NCI-H446 treated with DMSO at 0.1 percent for 48 hours (cell line): Measurements from ENCODE around the gene CASP12.

Experiments used
- DNase-seq: peaks from one replicate; lab custom pipeline; 2025; lab: John Stamatoyannopoulos, UW

The CASP12 gene

GRCh38 chr11:104892723-104893511, 5.3 kb downstream of the CASP12 start:
- DNase-seq, result no peak

GRCh38 chr11:104891135-104891534, 7.1 kb downstream of the CASP12 start:
- DNase-seq, result no peak

DNA sequence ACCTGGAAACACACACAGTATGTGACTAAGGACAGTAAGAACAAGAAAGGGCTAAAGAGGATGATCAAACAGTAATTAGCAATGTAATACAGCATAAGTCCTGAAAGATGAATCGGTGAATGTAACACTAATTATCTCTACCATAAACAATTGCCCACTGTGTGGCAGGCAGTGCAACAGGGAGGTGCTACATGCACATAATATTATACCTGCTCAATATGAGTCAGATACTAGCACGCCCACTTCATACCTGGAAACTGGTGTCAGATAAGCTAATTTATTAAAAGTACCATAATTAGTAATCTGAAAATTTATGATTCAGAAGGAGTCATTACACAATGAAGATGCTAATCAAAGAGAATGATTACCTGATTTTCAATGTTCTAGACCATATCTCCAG, 14.9 kb downstream of the CASP12 start:
- no peak for DNase-seq

GRCh38 chr11:104881117-104881794, 17.0 kb downstream of the CASP12 start:
- no peak for DNase-seq

GRCh38 chr11:104879514-104880190, 18.6 kb downstream of the CASP12 start:
- DNase-seq, result no peak

GRCh38 chr11:104876861-104877431, 21.3 kb downstream of the CASP12 start:
- no peak for DNase-seq

GRCh38 chr11:104876324-104876723, 21.9 kb downstream of the CASP12 start:
- no peak for DNase-seq

- no peak for DNase-seq
Observed at GRCh38 chr11:104873252-104873651, 25.0 kb downstream of the CASP12 start.

GRCh38 chr11:104872393-104872792, 25.9 kb downstream of the CASP12 start:
- no peak for DNase-seq

DNA sequence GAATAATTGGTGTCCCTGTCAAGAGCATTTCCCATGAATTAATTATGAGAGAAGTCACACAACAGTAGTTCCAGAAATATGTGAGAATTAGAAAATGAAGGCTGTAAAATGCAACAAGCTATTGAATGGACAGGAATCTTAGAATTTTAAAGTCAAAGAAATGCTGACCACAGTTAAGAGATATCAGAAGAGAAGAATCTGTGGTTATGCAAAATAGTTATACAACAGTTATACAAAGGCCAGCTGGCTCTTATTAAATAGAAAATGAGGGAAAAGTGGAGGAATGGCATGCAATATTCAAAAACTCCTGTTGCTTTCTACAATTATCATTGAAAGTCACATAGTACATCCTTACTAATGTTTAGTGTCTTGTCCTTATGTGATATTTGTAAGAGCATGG, 27.4 kb downstream of the CASP12 start:
- DNase-seq, result no peak

DNA sequence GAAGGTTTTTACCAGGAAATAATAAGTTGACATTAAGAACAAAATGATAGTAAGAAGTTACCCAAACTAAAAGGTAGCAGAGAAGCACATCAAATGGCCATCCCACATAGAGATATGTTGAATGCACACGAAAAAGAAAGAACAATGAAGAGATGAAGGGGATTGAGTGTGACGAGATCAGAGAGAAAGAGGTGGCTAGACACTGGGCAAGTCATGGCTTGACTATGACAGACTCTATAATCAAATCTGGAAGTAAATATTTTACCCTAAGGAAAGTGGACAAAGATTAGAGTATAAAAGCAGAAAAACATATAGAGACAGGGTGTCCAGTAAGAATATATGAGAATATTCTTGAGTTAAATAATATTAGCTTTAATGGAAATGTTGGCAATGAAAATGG, 31.4 kb downstream of the CASP12 start:
- DNase-seq, result no peak

DNA sequence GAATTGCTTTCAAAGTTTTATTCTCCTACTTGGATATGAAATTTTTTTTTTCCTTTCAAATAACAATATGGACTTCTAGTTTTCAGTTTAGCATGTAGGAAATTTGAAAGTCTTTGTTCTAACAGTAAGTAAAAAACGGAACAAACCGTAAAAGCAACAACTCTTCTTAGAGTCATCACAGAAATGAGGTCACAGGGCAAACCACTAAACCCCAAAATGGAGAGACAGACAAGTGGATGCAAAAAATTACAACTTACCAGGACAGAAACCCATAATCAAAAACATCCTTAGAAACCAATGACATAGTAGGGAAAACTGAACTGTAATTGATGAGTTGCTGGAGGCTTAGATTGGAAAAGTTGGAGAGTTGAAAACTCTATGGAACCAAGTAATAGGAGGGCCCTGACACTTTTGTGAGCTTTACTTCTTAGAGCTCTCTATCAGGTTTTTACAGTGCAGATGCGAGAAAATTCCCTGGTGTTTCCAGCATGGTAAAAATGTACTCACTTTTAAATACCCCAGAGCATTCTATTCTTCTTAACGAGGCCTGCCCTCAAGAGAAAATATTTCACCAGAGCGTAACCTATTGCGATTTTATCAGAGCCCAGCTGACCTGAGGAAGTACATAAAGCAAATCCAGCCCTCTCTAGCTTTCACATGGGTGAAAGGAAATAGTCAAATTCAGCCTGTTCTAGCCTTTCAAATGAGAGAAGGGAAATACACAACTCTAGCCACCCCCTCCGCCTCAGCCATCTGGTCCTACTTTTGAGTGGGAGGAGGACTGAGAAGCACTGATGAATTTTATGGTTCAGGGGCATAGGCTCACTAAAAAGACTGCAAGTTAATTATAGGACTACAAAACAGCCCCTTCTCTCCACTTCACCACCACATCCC, 39.1 kb downstream of the CASP12 start:
- DNase-seq, result no peak

DNA sequence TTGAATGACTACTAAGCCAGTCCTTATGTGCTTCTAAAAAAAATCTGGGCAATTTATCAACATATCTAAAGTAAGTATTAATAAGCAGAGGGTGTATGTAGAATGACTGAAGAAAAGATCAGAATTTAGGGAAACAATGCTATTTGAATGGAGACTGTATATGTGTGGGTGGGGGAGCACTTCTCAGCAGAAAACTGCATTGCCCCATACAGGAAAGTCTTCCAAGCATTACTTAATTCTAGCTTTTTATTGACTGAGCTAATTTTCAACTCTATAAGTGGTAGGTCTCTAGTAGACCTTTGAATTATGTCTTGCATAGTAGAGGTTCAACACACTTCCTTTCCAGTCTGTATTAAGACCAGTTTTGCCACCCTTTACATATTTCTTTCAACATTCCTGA, 41.7 kb downstream of the CASP12 start:
- DNase-seq, result no peak

DNA sequence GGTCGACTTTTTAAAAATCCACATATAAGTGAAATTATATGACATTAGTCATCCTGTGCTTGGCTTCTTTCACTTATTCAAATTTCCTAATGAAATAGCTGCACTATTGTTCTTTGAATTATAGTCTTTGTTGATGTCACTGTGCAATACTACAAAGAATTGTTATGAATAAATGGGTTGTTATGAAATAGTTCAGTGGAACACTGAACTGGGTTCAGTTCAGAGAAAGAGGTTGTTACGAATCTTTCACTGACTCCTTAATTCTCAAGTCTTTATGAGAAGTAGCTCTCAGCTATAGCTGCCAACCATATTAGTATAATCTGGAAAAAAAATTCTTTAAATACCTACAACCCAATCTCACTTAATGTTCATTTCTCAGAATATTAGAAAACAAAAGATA, 42.3 kb downstream of the CASP12 start:
- no peak for DNase-seq

DNA sequence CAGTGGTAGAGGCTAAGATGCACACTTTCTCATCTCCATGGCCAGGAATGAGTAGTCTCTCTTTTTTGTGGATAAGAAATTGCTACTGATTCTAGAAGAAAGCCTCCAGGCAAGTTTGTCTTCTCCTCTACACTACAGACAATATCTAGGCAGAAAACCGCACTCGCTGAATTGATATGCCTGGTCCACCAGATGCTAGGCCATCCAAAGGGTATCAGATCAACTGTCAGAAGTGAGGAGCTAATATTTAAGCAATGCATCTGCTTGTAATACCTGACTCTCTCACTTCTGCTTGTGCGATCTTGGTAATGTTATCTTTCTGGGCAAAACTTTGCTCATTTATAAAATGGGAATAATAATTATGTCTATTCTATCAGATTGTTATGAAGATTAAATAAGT, 45.0 kb downstream of the CASP12 start:
- no peak for DNase-seq

GRCh38 chr11:104852811-104853210, 45.4 kb downstream of the CASP12 start:
- no peak for DNase-seq

GRCh38 chr11:104846216-104846615, 52.0 kb downstream of the CASP12 start:
- DNase-seq, result no peak

GRCh38 chr11:104844451-104844850, 53.8 kb downstream of the CASP12 start:
- no peak for DNase-seq

GRCh38 chr11:104843150-104843836, 55.0 kb downstream of the CASP12 start:
- DNase-seq, result no peak

- DNase-seq, result no peak
Observed at GRCh38 chr11:104841973-104842525, 56.2 kb downstream of the CASP12 start.

- DNase-seq, result no peak
Observed at GRCh38 chr11:104841185-104841584, 57.1 kb downstream of the CASP12 start.
